ENCODE measurements around the gene SPEF2.

- no peak for TF ChIP-seq ZNF274 (IDR thresholded peaks at IDR 0.05; ENCODE audit: low read depth, low read length)
- TF ChIP-seq YY1 (IDR thresholded peaks at IDR 0.05; ENCODE audit: insufficient read depth, insufficient read length): no peak
These were observed 181.5 kb downstream of the SPEF2 start for GRCh38 chr5:35799181-35799580.

All from NT2/D1 (cell line).